HG02938 (cell line): ENCODE results near the gene NAPEPLD.
"Not testable (repeated sequence)": the region's sequence is repeated elsewhere in the genome, so short reads cannot be mapped to it uniquely, and the experiment has no call there.

Source experiments
- ATAC-seq: cut with Tn5 transposase; IDR thresholded peaks from one replicate; pipeline ENCODE4 v1.9.1; 2021; ENCODE audit warnings: mild to moderate bottlenecking, moderate library complexity; ENCODE audit not compliant: unreplicated experiment

Gene NAPEPLD

GRCh38 chr7:103148994-103149807, at the start of gene NAPEPLD:
Gene NAPEPLD (minus strand): TSS chr7:103149099. CDS start chr7:103128776, 20,323 bp downstream.
- peak; percentile 80 for ATAC-seq

- ATAC-seq: not testable (repeated sequence)
These were observed 49.2 kb upstream of the NAPEPLD start for GRCh38 chr7:103198079-103198478.

- not testable (repeated sequence) for ATAC-seq
These were observed 46.5 kb upstream of the NAPEPLD start for GRCh38 chr7:103195364-103195763.

- ATAC-seq: not testable (repeated sequence)
These were observed 23.7 kb upstream of the NAPEPLD start for GRCh38 chr7:103172415-103173146.

GRCh38 chr7:103171695-103172414, 23.0 kb upstream of the NAPEPLD start:
- not testable (repeated sequence) for ATAC-seq

GRCh38 chr7:103166921-103167544, 18.1 kb upstream of the NAPEPLD start:
- ATAC-seq: not testable (repeated sequence)

GRCh38 chr7:103163087-103163825, 14.4 kb upstream of the NAPEPLD start:
- ATAC-seq: not testable (repeated sequence)

- not testable (repeated sequence) for ATAC-seq
These were observed 13.7 kb upstream of the NAPEPLD start for GRCh38 chr7:103162641-103163040.

GRCh38 chr7:103161998-103162616, 13.2 kb upstream of the NAPEPLD start:
- not testable (repeated sequence) for ATAC-seq

GRCh38 chr7:103159072-103159471, 10.2 kb upstream of the NAPEPLD start:
- ATAC-seq: not testable (repeated sequence)

- ATAC-seq: peak; percentile 48
These were observed 6.6 kb upstream of the NAPEPLD start for GRCh38 chr7:103155331-103156024.

- ATAC-seq: no peak
These were observed 5.1 kb upstream of the NAPEPLD start for GRCh38 chr7:103154042-103154441.

GRCh38 chr7:103152744-103153617, 4.1 kb upstream of the NAPEPLD start:
- ATAC-seq: not testable (repeated sequence)

- not testable (repeated sequence) for ATAC-seq
These were observed 3.2 kb upstream of the NAPEPLD start for GRCh38 chr7:103151993-103152676.

- ATAC-seq: no peak
These were observed 1.3 kb upstream of the NAPEPLD start for GRCh38 chr7:103150192-103150591.

- ATAC-seq: peak; percentile 23
These were observed 895 bp upstream of the NAPEPLD start for GRCh38 chr7:103149808-103150180.
